Measurements from ENCODE around the gene MATN4.

MATN4 gene

DNA sequence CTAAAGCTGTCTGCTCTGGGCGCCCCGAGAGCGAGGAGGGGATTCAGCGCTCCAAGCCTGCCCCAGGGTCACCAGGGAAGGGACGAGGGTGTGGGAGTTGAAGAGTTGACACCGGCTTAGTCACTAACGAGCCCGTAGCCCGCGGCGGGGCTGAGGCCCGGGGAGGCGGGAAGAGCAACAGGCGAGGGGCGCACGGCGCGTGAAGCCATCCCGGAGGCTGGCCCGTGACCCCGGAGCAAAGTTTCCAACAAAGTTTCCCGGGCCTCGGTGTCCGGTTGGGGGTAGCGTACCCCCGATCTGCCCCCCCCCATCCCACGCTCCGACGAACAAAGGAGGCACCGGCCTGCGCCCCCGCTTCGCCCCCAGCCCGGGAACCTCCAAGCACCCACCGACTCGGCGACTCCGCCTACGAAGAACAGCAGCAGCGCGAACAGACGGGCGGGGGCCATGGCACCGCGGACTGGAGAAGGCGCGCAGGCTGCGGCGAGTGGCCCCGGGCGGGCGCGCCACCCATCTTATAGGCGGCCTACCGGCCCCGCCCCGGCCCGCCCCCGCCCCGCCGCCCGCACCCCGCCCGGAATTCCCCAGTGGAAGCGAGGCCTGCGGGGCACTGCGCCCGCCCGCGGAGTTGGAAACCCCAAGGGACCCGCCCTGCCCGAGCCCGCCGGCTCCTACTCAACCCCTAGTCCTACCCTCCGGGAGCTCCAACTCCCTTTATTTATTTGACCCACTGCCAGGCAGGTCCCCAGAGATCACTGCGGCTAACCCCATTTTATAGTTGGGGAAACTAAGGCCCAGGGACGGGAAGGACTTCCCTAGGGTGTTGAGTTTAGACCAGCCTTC, 40.1 kb upstream of the MATN4 start, which contains the start of gene SDC4:
TSS of gene SDC4 (minus strand) at position 489 of the 843 bp plus-strand sequence. CDS start at position 449, 40 bp downstream.
- Histone ChIP-seq H3K23ac (ENCODE audit: low read length in 2 of 2) (peak within 1 kb of the TSS in 1 of 2 experiments; percentile 91), H3K4me3 (ENCODE audit: insufficient read depth in 1 of 2, low read depth in 1 of 2, low read length in 2 of 2) (peak within 1 kb of the TSS; percentile 75 to 81), H3K27ac (ENCODE audit: low read length, poor library complexity, severe bottlenecking) (peak within 1 kb of the TSS; percentile 65), H2AK5ac (ENCODE audit: low read length, severe bottlenecking) (peak within 1 kb of the TSS; percentile 57), H2BK5ac (ENCODE audit: low read depth, low read length, poor library complexity, severe bottlenecking) (peak within 1 kb of the TSS; percentile 9), H3K9ac (ENCODE audit: low read length) (peak within 1 kb of the TSS; percentile 89), H3K36me3 (ENCODE audit: control insufficient read depth in 1 of 2, insufficient read depth in 2 of 2, low read depth in 1 of 2, low read length in 2 of 2) (no peaks in the 10 kb centered on the region), H3K4me2 (ENCODE audit: low read length, poor library complexity, severe bottlenecking) (peak within 1 kb of the TSS; percentile 64), H3K9me3 (ENCODE audit: control insufficient read depth, low read length) (no peaks in the 10 kb centered on the region), H4K91ac (ENCODE audit: low read length) (no peak within 1 kb of the TSS), H3K4ac (ENCODE audit: low read depth in 1 of 2, low read length in 2 of 2) (peak within 1 kb of the TSS; percentile 19 to 42), H2AFZ (ENCODE audit: low read depth, low read length) (peak within 1 kb of the TSS; percentile 78), H3K14ac (ENCODE audit: low read length in 2 of 2) (peak within 1 kb of the TSS in 1 of 2 experiments; percentile 45), H3K79me1 (replicated peaks; ENCODE audit: low read length, poor library complexity, severe bottlenecking) (no peaks in the 10 kb centered on the region), H4K8ac (ENCODE audit: low read length) (peak within 1 kb of the TSS; percentile 5), H2BK15ac (ENCODE audit: low read depth, poor library complexity, severe bottlenecking) (peak within 1 kb of the TSS; percentile 44), H2BK12ac (ENCODE audit: low read length in 2 of 2) (peak within 1 kb of the TSS; percentile 73 to 76), H3K18ac (ENCODE audit: low read depth in 1 of 2, low read length in 2 of 2) (peak within 1 kb of the TSS; percentile 50 to 91), H3K4me1 (ENCODE audit: control insufficient read depth, insufficient read depth, low read depth, low read length) (peaks cover 31% of the 10 kb centered on the region), H2BK120ac (ENCODE audit: low read depth, low read length) (peak within 1 kb of the TSS; percentile 77), H3K27me3 (ENCODE audit: control insufficient read depth in 1 of 2, insufficient read depth in 1 of 2, low read length in 2 of 2) (no peaks in the 10 kb centered on the region)
- 5% methylated on average over 26 of the region's 77 CpGs for WGBS
- peak; percentile 73 for DNase-seq

DNA sequence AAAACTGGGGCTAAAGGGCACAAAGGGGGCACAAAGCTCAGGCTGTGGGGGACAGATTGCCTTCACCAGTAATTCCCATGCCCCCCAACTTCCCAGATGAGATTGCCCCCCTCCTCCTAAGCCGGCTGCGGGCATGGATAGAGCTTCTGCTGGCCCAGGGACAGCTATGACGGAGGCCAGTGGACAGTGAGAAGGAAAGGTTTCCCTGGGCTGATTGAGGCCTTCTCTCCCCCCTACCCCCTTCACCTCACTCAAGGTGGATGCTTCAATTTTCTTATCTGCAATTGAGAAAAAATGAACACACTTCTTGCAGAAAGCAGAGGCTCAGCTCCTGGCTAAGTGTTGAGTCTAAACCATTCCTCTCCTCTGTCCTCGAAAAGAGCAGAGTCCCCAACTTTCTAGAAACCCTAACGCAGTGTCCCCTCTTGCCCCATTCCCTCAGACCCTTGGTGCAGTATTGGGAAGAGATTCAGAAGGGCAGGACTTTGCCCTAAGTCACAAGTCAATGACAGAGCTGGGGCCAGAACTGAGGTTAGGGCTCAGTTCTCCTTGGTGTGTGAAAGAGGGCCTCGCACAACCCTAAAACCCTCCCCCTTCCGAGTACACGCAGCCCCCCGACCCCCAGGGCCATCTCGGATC, 39.3 kb upstream of the MATN4 start:
- Histone ChIP-seq H3K18ac (ENCODE audit: low read depth in 1 of 2, low read length in 2 of 2) (peak overlapping the region; percentile 45 to 91), H2AK5ac (ENCODE audit: low read length, severe bottlenecking) (no peak overlapping the region), H2BK5ac (ENCODE audit: low read depth, low read length, poor library complexity, severe bottlenecking) (no peak overlapping the region), H2BK120ac (ENCODE audit: low read depth, low read length) (no peak overlapping the region), H3K36me3 (ENCODE audit: control insufficient read depth in 1 of 2, insufficient read depth in 2 of 2, low read depth in 1 of 2, low read length in 2 of 2) (no peaks in the 10 kb centered on the region), H2AFZ (ENCODE audit: low read depth, low read length) (peak overlapping the region; percentile 78), H3K9me3 (ENCODE audit: control insufficient read depth, low read length) (no peaks in the 10 kb centered on the region), H3K4me2 (ENCODE audit: low read length, poor library complexity, severe bottlenecking) (peak overlapping the region; percentile 64), H4K91ac (ENCODE audit: low read length) (no peak overlapping the region), H3K4me3 (ENCODE audit: insufficient read depth in 1 of 2, low read depth in 1 of 2, low read length in 2 of 2) (peak overlapping the region; percentile 75 to 81), H3K9ac (ENCODE audit: low read length) (peak overlapping the region; percentile 89), H3K23ac (ENCODE audit: low read length in 2 of 2) (peak overlapping the region in 1 of 2 experiments; percentile 91), H2BK15ac (ENCODE audit: low read depth, poor library complexity, severe bottlenecking) (peak overlapping the region; percentile 4), H3K4me1 (ENCODE audit: control insufficient read depth, insufficient read depth, low read depth, low read length) (peaks cover 37% of the 10 kb centered on the region), H3K4ac (ENCODE audit: low read depth in 1 of 2, low read length in 2 of 2) (peak overlapping the region; percentile 19 to 42), H3K27me3 (ENCODE audit: control insufficient read depth in 1 of 2, insufficient read depth in 1 of 2, low read length in 2 of 2) (no peaks in the 10 kb centered on the region), H3K14ac (ENCODE audit: low read length in 2 of 2) (peak overlapping the region in 1 of 2 experiments; percentile 45), H3K27ac (ENCODE audit: low read length, poor library complexity, severe bottlenecking) (peak overlapping the region; percentile 9), H4K8ac (ENCODE audit: low read length) (no peak overlapping the region), H2BK12ac (ENCODE audit: low read length in 2 of 2) (peak overlapping the region; percentile 28 to 73), H3K79me1 (replicated peaks; ENCODE audit: low read length, poor library complexity, severe bottlenecking) (no peaks in the 10 kb centered on the region)
- no peak for DNase-seq
- WGBS: 18% methylated on average over 3 of the region's 10 CpGs

- Histone ChIP-seq H4K91ac (ENCODE audit: low read length) (no peak overlapping the region), H2AK5ac (ENCODE audit: low read length, severe bottlenecking) (peak overlapping the region; percentile 11), H3K79me1 (replicated peaks; ENCODE audit: low read length, poor library complexity, severe bottlenecking) (no peaks in the 10 kb centered on the region), H3K36me3 (ENCODE audit: control insufficient read depth in 1 of 2, insufficient read depth in 2 of 2, low read depth in 1 of 2, low read length in 2 of 2) (peaks cover 0 to 4% of the 10 kb centered on the region in 2 experiments), H3K27me3 (ENCODE audit: control insufficient read depth in 1 of 2, insufficient read depth in 1 of 2, low read length in 2 of 2) (no peaks in the 10 kb centered on the region), H3K18ac (ENCODE audit: low read depth in 1 of 2, low read length in 2 of 2) (peak overlapping the region in 1 of 2 experiments; percentile 45), H2BK120ac (ENCODE audit: low read depth, low read length) (no peak overlapping the region), H2BK15ac (ENCODE audit: low read depth, poor library complexity, severe bottlenecking) (no peak overlapping the region), H3K9me3 (ENCODE audit: control insufficient read depth, low read length) (no peaks in the 10 kb centered on the region), H4K8ac (ENCODE audit: low read length) (no peak overlapping the region), H3K27ac (ENCODE audit: low read length, poor library complexity, severe bottlenecking) (peak overlapping the region; percentile 35), H3K4me3 (ENCODE audit: insufficient read depth in 1 of 2, low read depth in 1 of 2, low read length in 2 of 2) (peak overlapping the region; percentile 75 to 81), H3K23ac (ENCODE audit: low read length in 2 of 2) (no peak overlapping the region), H2BK12ac (ENCODE audit: low read length in 2 of 2) (no peak overlapping the region), H3K4ac (ENCODE audit: low read depth in 1 of 2, low read length in 2 of 2) (no peak overlapping the region), H2AFZ (ENCODE audit: low read depth, low read length) (no peak overlapping the region), H3K4me1 (ENCODE audit: control insufficient read depth, insufficient read depth, low read depth, low read length) (peaks cover 43% of the 10 kb centered on the region), H2BK5ac (ENCODE audit: low read depth, low read length, poor library complexity, severe bottlenecking) (no peak overlapping the region), H3K9ac (ENCODE audit: low read length) (peak overlapping the region; percentile 89), H3K4me2 (ENCODE audit: low read length, poor library complexity, severe bottlenecking) (peak overlapping the region; percentile 64), H3K14ac (ENCODE audit: low read length in 2 of 2) (no peak overlapping the region)
- no peak for DNase-seq
- WGBS: 40% methylated on average over 5 of the region's 5 CpGs
These were observed 38.8 kb upstream of the MATN4 start for GRCh38 chr20:45346851-45347250.

DNA sequence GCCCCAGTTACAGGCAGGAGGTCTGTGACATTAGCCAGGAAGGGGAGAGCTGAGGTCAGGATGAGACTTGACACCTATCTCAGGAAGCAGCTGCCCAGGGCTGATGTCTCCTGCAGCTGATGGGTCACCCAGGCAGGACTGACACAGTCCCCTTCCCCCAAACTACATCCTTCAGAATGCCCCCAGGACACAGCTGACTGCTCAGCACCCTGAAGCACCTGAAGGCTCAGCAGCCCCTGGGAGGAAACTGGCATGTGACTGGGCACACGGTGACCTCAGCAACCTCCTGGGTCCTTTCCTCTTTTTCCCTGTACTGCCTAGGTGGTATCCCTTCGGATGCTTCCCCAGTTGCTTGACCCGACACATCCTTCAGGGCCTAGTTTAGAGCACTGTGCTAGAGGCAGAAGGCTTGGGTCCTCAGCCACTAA, 38.2 kb upstream of the MATN4 start:
- DNase-seq: no peak
- no peak overlapping the region for H4K91ac ChIP-seq (ENCODE audit: low read length)
- H2AK5ac ChIP-seq (ENCODE audit: low read length, severe bottlenecking): peak overlapping the region; percentile 11
- H3K4me2 ChIP-seq (ENCODE audit: low read length, poor library complexity, severe bottlenecking): peak overlapping the region; percentile 64
- no peak overlapping the region for H2AFZ ChIP-seq (ENCODE audit: low read depth, low read length)
- H3K4me1 ChIP-seq (ENCODE audit: control insufficient read depth, insufficient read depth, low read depth, low read length): peaks cover 47% of the 10 kb centered on the region
- H3K18ac ChIP-seq (ENCODE audit: low read depth in 1 of 2, low read length in 2 of 2): peak overlapping the region; percentile 4 to 41
- H2BK12ac ChIP-seq (ENCODE audit: low read length in 2 of 2): no peak overlapping the region
- peak overlapping the region in 1 of 2 experiments; percentile 49 for H3K14ac ChIP-seq (ENCODE audit: low read length in 2 of 2)
- H3K27ac ChIP-seq (ENCODE audit: low read length, poor library complexity, severe bottlenecking): peak overlapping the region; percentile 35
- peak overlapping the region; percentile 43 to 81 for H3K4me3 ChIP-seq (ENCODE audit: insufficient read depth in 1 of 2, low read depth in 1 of 2, low read length in 2 of 2)
- no peak overlapping the region for H2BK15ac ChIP-seq (ENCODE audit: low read depth, poor library complexity, severe bottlenecking)
- peak overlapping the region; percentile 89 for H3K9ac ChIP-seq (ENCODE audit: low read length)
- H3K36me3 ChIP-seq (ENCODE audit: control insufficient read depth in 1 of 2, insufficient read depth in 2 of 2, low read depth in 1 of 2, low read length in 2 of 2): peaks cover 0 to 4% of the 10 kb centered on the region in 2 experiments
- H3K4ac ChIP-seq (ENCODE audit: low read depth in 1 of 2, low read length in 2 of 2): peak overlapping the region; percentile 20 to 25
- no peaks in the 10 kb centered on the region for H3K9me3 ChIP-seq (ENCODE audit: control insufficient read depth, low read length)
- H4K8ac ChIP-seq (ENCODE audit: low read length): no peak overlapping the region
- no peak overlapping the region for H3K23ac ChIP-seq (ENCODE audit: low read length in 2 of 2)
- no peak overlapping the region for H2BK120ac ChIP-seq (ENCODE audit: low read depth, low read length)
- no peak overlapping the region for H2BK5ac ChIP-seq (ENCODE audit: low read depth, low read length, poor library complexity, severe bottlenecking)
- 53% methylated on average over 3 of the region's 3 CpGs for WGBS
- no peaks in the 10 kb centered on the region for H3K79me1 ChIP-seq (replicated peaks; ENCODE audit: low read length, poor library complexity, severe bottlenecking)
- no peaks in the 10 kb centered on the region for H3K27me3 ChIP-seq (ENCODE audit: control insufficient read depth in 1 of 2, insufficient read depth in 1 of 2, low read length in 2 of 2)

Data from mesenchymal stem cell (in vitro differentiated cells and primary cell).